Right lobe of liver (tissue), 4 donors: Measurements from ENCODE around the gene OGFOD2.

Experiments
- POLR2A ChIP-seq: fragments of 450-650 bp; IDR thresholded peaks from one replicate; pipeline ENCODE4 v1.6.1; 2017; ENCODE audit warnings: antibody characterized with exemption, mild to moderate bottlenecking
- TF ChIP-seq, protein P1 (sequence below), 4 donors: fragments of 200-600 bp in 3 of 4; fragments of 450-650 bp in 1 of 4; IDR thresholded peaks; one replicate each; pipeline versions ENCODE4 v1.5.1 to v1.8.0; 2016 to 2022; ENCODE audit warnings: antibody characterized with exemption in 4 of 4, mild to moderate bottlenecking in 2 of 4
- donor health status: DM: no; HTN: no; CAD: no.
- donor health status: DM: no; HTN: no; CAD: no.
- donor health status: DM: no; HTN: yes; CAD: no.

DNA sequence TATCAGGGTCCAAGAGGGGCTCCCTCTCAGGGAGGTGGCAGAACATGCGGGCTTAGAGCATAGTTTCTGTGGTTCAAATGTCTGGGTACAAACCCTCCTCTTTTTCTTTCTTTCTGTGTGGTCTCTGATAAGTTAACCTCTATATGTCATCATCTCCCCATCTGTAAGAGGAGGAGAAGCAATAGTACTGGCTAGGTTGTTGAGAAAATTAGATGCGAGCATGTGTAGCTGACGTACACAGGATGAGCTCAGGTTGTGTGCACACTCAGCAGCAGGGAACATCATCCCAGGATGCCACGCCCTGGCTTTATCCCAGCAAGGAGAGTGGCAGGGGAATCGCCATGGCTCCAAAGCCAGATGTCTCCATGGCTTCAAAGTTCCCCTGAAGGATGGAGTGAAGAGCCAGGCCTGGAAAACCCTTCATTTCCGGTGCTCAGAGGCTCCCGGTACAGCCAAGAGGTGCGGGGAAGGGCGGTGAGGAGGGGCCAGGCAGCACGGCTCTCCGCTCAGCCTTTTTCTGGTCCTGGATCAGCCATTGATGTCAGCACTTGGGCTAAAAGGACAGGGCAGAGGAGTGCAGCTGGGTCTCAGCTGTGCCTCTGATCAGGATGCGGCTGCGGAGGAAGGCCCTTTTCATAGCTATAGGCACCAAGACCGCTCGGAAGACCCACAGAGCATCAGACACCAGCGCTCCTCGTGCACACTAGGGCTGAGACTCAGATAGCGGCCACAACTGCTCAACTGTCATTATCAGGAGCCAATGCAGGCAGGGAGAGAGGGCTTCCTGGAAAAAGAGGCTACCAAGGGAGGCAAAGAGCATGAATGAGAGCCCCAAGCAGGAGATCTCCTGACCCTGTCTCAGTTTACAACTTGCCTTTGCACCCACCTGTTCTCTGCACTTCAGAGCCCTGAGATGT lies 46.9 kb downstream of the OGFOD2 start:
- TF ChIP-seq, protein P1, sequence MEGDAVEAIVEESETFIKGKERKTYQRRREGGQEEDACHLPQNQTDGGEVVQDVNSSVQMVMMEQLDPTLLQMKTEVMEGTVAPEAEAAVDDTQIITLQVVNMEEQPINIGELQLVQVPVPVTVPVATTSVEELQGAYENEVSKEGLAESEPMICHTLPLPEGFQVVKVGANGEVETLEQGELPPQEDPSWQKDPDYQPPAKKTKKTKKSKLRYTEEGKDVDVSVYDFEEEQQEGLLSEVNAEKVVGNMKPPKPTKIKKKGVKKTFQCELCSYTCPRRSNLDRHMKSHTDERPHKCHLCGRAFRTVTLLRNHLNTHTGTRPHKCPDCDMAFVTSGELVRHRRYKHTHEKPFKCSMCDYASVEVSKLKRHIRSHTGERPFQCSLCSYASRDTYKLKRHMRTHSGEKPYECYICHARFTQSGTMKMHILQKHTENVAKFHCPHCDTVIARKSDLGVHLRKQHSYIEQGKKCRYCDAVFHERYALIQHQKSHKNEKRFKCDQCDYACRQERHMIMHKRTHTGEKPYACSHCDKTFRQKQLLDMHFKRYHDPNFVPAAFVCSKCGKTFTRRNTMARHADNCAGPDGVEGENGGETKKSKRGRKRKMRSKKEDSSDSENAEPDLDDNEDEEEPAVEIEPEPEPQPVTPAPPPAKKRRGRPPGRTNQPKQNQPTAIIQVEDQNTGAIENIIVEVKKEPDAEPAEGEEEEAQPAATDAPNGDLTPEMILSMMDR (IDR thresholded peaks at IDR 0.05), result no peak
- TF ChIP-seq POLR2A, result no peak
